GM19468 (cell line): ENCODE data around the gene TBXAS1.

Experiments used
- ATAC-seq: cut with Tn5 transposase; IDR thresholded peaks from one replicate; pipeline ENCODE4 v1.9.1; 2021; ENCODE audit warnings: mild to moderate bottlenecking, moderate library complexity, moderate number of reproducible peaks; ENCODE audit not compliant: unreplicated experiment; ENCODE audit errors: extremely low read depth

Gene TBXAS1

GRCh38 chr7:139966949-139967348, 137.9 kb downstream of the TBXAS1 start:
- ATAC-seq, result no peak

DNA sequence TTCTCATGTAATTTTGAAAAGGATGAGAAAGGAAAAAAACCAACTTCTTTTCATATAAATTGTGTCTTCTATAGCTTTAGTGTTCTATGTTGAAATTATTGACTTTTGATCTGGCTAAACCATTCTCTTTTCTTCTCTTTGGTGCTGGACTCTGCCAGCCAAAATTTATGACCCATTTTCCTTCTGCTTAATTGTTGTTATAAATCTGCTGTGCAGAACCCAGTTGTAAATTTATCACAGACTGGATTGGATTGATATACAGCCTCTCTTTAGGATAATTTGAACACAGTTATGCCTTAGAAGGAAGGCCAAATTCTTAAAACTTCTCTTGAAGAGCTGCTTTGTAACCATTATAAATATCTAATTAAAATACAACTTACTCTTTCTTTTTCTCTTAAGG, 139.9 kb downstream of the TBXAS1 start:
- ATAC-seq, result no peak

- ATAC-seq, result no peak
Observed at GRCh38 chr7:139972029-139972428, 143.0 kb downstream of the TBXAS1 start.

GRCh38 chr7:139973101-139974050, 144.3 kb downstream of the TBXAS1 start:
- no peak for ATAC-seq

- ATAC-seq, result no peak
Observed at GRCh38 chr7:139974179-139974811, 145.2 kb downstream of the TBXAS1 start.

GRCh38 chr7:139976055-139976837, 147.2 kb downstream of the TBXAS1 start:
- ATAC-seq, result no peak

- no peak for ATAC-seq
Observed at GRCh38 chr7:139976838-139977656, 148.0 kb downstream of the TBXAS1 start.

DNA sequence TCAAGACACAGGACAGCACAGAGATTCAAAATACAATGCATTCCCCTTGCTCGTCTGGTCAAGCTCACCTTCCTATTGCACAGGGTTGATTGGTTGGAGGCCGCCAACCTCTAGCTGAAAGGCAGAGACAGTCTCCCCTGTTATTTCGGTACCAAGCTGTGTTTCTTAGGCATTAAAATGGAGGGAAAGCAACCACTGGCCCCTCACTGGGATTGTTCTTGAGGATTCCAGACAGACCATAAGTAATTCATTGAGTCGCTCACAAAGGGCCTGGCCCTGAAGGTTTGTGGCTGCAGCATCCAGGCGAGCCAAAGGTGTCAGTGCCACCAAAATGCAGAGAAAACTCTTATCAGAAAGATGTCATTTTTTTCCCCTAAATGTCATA, 152.4 kb downstream of the TBXAS1 start:
- ATAC-seq, result no peak

DNA sequence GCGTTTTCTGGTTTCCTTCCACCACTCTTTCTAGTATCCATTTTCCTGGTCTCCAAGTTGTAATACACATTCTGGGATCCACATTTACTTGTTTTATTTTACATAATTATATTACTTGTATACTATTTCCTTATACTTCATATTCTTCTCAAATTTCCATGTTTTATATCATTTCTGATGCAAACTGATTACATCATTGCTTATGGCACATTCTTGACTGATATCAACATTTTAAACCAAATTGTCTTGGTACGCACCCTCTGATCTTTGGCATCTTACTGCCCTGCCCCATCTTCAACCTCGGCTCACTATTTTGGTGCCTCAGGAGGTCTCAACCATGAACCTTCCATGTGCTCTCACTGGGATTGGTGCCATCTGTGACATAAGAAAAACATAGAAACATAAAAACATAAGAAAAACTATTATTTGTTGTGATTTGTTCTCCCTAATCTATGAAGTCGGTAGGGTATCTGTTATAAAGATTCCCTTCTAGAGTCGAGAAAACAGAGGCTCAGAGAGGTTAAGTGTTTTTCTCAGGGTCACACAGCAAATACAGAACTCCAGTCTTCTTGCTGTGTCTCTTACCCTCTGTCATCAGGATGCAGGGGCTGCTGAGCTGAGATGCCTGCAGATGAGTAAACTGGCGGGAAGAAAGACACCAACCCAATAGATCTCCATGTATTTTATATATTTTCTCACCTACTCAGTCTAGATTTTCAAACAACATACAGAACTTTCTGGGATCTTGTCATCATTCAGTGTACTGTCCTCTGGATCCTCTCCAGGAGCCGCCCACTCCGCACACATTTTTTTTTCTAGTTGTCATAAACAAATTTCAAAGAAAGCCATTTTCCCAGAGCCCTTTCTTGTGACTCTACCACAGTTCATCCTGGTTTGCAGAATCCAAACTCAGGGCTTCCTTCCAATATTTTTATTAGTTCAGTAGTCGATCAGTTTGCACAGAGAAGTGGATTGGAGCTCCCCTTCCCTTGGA, 154.2 kb downstream of the TBXAS1 start:
- ATAC-seq, result no peak

DNA sequence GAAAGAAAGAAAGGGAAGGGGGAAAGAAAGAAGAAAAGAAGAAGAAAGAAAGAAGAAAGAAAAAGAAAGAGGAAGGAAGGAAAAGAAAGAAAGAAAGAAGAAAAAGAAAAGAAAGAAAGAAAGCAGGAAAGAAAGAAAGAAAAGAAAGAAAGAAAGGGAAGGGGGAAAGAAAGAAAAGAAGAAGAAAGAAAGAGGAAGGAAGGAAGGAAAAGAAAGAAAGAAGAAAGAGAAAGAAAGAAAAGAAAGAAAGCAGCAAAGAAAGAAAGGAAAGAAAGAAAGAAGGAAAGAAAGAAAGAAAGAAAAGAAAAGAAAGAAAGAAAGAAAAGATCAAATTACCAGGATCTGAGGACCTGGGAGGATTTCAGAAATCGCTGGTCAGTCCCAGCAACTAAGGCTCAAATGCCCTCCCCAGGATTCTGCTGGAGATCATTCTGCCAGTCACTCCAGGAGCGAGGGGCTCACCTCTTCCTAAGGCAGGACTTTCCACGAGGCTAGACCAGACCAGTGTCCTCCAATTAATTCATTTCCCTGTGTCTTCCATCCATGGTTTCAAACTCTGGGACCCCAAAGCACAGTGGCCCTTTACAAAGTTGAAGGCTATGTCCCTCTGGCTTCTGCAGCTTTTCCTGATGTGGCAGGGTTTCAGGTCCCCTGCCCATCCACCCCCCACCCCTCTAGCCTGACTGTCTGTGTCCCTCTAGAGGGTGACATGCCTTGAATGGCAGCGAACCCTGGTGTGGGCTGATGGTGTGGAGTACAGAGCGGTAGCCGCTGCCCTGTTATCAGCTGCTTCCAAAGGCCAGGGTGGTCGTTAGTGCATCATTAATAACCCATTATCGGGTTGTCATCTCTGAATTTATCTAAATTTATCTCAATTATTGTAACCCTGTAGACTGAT, 155.8 kb downstream of the TBXAS1 start:
- ATAC-seq, result no peak

DNA sequence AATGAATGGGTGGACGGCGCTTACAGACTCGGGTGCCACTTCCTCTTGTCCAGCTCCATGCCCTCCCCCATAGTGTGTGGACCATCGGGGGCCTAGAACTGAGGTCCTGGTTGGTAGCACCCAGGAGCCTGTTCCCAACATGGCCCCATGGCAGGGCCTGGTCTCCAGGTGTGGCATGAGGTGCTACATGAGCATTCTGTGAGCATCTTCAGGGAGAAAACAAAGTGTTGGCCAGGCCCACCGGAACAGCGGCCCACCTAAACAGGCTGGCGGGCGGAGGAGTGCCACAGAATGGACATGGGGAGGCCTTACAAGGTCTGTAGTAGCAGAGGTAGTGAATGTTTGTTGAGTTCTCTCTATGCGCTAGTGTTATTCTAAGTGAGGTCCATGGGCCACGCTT, 156.7 kb downstream of the TBXAS1 start:
- no peak for ATAC-seq

DNA sequence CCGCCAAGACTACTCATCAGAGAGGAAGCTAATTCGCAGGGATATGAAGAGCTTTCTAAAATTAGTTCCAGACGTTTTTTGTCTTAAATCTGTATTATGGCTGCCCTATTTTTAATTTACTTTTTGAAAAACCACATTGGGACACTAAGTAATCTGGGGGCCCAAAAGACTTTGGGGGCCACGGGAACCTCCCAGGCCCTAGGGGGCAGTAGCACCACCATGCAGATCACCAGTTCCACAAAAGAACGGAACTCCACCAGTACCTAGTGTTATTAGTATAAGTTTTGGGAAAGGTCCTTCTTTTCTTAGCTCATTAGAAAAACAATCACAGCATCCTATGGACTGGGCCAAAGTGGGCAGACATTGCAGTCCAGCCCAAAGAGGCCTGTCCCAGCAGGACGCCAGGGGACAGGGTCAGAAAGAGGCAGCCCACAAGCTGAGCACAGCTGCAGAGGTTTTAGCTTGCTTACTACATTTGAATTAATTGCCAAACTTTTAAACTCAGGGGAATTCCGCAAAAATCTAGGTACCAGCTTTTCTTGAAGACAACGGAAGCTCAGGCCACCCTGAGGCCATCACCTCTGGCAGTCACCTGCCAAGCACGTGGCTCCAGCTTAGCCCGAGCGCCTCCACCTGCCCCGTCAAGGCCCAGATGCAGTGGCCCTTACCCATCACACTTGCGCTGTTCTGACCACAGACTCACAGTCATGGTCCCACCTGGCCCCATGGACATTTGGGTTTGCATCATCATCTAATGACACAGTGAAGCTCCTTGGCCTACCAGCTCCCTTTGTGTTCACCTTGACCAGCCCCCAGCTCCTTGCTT, 158.8 kb downstream of the TBXAS1 start:
- ATAC-seq, result no peak

GRCh38 chr7:139989366-139990141, 160.5 kb downstream of the TBXAS1 start:
- ATAC-seq, result no peak

DNA sequence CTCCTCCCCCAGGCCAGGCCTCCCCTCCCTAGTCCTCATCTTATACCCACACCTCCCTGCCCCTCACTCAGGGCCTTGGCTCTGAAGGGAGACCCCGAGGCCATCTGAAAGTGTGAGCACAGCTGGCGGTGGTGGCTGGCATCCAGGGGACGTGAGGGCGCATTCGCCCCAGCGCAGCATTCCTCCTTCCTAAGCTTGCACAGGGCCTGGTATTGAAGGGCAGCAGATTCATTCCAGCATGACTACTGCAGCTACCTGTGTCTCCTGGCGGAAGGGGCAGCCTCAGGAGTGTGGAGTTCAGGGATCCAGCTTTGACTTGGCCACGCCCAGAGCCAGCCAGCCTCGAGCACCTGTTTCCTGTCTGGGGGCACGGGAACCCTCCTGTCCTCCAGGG, 161.1 kb downstream of the TBXAS1 start:
- no peak for ATAC-seq

DNA sequence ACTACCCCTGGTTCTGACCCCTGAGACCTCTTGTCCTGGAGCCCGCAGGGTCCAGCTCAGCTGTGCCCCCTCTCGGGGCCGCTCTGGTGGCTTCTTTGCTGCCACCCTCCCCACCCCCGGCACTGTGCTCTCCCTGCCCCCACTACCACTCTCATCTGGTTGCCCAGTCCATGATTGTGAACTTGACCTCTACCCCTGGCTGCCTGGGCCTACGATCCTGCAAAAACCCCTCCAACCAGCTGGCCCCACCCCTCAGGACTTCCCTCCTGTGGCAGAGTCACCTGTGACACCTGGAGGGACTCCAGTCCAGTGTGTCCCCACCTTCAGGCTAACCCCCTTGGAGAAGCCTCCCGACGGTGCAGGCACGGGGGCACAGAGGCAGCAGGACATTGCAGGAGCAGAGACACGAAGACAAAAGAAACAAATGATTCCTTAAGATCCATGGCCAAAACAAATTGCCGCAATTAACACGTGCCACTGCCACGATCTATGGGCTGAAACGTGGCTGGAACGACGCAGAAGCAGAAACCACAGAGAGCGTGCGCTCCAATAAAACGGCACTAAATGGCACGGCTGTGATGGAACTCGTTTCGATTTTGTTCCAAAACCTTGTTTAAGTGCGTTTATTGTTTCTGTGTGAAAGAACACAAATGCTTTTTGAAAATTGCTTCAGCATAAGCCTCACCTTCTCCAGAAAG, 161.7 kb downstream of the TBXAS1 start:
- ATAC-seq, result no peak

- ATAC-seq, result no peak
Observed at GRCh38 chr7:139991269-139991666, 162.2 kb downstream of the TBXAS1 start.
